Stimulated activated CD8-positive, alpha-beta memory T cell treated with anti-CD3 and anti-CD28 coated beads, Interleukin-4, amount 100 ng/mL, for 48 hours (primary cell): ENCODE results near the gene PBX1.

Source experiments
- DNase-seq: peaks from one replicate; pipeline ENCODE4 v3.0.0-alpha.2; 2020

PBX1 gene

DNA sequence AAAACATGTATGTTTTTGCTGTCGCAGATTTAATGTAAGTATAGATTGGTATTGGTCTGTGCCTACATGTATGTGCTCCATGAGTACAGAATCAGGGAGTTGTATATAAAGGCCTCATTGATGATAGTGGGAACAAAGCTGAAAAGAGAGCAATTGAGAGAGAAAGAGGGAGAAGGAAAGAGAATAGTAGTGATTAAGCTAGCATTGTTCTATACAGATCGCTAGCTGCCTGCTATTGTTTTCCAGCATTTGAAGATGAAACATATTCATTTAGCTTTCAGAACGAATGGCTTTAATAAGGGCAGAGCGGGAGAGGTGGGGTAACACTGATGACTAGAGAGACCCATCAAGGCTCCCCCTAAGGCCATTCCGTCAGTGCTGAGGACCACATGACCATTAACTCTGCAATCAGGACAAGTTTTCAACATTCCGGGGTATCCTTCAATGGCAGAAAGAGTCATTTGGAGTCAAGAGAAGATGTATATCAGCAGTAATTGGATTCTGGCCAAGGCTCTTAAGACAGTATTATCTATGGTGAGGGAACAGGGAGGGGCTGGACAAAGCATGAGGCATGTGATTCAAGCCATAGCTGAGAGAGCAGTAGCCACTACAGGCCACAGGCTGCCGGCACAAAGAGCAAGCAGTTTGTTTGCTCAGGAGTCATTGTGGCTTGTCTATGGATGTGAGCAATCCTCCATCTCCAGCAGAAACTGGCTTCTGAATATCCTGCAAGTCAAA, 176.5 kb downstream of the PBX1 start:
- DNase-seq, result no peak

DNA sequence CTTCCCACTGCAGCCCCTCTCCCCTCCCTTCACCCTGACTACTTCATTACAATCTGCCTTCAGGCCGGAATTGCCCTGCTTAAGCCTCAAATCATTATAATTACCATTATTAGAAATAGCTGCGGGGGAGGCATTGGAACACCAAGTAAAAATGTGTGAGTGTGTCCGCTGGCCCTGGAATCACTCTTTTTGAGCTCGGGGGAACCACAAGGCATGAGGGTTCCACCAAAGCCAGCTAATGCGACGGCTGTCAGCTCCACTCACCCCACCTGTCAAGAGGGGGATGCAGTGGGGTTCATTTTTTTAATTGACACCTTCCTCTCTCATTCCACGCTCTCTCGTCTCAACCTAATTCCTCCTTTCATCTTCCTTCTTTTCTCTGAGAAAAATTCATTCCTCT, 177.2 kb downstream of the PBX1 start:
- no peak for DNase-seq

DNA sequence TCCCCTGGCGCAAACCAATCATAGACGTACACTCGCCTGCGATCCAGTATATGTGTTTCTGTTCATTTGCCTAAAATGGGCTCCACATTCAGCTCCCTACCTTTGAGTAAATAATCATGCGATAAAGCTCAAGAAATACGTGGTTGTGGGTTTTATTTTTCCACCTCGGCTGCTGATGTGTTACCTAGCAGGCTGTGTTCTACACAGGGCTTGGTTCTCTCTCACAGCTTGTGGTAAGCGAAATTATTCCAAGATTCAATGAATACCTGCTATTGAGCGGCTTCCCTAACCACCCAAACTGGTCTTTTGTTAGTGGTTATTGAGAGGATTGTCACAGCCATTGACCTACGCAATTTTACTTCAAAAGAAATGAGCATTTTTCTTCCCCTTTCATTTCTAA, 180.2 kb downstream of the PBX1 start:
- no peak for DNase-seq

DNA sequence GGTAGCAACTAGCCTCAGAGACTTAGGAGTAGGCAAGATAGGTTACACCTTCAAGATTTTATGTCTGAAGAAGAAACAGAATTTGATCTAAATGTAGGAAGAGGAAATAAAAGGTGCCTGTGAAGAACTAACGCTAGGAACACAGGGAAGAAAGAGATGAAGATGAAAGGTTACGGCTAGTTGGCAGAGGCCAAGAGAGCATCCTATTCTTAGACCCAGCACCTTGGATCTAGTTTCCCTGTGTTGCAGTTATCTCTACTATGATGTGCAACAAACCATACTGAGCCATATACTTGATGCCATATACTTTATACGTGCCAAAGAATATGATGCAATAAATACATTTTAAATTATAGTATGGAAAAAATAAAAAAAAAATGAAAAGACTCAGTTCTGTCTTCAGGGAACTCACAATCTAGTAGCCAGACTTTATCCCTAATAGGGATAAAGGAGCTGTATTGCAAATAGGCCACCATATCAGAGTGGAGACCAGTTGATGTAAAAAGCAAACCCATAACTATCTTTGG, 181.1 kb downstream of the PBX1 start:
- no peak for DNase-seq

DNA sequence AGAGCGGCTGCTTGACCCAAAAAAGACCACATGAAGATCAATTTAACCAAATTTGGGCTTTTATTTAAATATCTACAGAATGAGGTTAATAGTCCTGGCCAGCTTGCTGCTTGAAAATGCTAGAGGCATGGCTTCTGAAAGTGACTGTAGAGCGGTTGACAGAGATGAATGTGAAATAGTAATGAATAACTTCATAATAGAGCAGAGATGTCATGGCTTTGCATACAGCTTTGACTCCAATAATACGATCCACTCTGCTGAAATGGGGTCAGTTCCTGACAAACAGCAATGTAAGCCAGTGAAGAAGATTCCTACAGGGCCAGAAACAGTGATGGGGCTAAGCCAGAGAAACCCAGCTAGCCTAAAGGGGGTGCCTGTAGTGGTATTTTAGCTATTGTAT, 183.8 kb downstream of the PBX1 start:
- DNase-seq, result no peak

DNA sequence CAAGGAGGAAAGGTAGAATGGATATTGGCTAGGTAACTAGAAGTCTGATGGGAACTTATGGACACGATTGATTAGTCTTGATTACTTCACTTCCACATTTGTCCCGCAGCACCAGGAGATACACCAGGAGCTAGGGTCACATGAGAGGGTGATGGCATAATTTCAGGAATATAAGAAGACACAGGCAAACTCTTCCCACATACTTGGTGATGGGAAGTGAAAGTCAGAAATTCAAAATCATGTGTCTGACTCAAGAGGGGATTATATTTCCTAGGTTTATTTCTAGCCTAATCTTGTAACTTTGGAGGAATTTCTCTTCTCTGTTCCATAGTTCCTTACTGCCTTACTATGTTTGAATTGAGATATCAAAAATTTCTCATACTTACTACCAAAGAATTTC, 185.0 kb downstream of the PBX1 start:
- no peak for DNase-seq

DNA sequence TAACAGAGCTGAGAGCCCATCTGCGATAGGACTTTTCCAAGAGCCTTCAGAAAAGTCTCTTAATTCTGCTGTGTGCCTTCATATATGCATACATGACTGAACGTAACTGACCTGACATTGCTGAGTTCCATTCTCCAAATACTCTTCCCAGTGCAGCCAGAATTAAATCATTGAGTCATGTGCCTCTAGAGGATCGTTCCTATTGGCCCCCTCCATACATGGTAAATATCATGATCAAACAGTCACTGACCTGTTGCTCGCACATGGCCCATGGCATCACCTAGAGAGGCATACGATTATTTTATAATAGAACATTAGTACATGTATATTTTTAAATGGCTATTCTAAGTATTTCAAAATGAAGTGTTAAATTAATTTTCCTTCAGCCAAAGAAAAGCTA, 186.8 kb downstream of the PBX1 start:
- no peak for DNase-seq

DNA sequence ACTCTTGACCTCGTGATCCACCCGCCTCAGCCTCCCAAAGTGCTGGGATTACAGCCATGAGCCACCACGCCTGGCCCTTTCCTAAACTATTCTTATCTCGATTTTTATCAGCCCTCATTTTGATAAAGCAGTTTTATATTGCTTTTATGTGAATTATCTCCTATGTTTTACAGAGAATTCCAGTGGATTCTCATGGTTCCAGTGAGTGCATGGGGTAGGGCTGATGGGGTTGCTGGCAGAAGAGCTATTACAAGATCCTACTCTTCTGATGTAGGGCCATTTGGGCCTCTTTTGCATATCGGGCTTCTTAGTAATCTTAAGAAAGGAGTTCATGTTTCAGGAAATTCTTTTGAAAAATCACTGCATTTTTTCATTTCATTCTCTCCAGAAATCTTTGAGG, 187.6 kb downstream of the PBX1 start:
- no peak for DNase-seq

DNA sequence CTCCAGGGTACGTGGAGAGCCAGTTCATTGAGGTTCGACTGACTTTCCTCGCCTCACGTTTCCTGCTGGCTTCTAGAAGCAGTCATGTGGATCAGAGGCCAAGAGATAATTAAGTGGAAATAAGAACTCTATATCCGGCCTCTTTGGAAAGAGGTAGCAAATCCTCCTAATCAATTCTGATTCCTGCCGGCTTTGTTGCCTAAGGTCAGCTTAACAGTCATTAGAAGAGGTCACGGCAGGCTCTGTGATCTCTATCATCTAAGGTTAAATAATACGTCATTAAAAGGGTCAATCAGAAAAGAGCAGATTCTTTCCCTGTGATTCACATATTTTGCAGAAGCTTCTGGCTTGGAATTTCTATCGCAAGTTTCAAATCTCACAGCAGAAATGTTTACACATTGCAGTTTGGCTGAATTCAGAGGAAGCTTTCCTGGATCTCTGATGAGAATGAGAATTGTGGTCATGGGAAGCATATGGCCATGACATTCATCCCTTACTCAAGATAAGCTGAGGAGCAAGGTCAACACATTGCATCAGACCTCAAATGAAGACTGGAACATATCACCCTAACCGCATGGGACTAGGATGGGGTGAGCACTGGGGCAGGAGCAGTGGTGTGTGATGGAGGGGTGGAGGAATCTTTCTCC, 189.4 kb downstream of the PBX1 start:
- no peak for DNase-seq

DNA sequence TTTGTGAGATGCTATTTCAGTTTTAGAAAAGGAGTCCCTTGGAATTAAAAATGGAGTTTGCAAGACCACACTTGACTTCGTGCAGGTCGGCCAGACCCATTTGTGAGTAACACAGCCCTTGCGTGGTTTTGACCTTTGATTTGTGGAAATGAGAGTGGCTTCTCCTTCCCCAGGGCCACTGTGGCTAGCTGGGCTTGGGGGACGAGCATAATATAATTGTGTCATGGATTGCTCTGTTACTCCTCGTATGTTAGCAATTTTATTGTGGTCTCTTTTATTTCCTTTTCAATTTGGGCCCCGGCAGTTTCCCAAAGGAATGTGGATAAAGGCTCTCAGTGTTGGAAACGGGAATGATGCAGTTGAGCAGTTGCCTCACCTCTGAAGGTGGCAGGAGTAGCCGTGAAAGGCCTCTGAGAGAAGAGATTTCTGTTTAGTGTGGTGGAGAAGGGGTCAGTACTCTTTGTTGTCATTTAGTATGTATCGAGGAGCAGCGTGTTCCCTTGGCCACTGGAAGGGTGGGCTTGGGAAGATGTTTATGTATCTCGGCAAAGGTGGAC, 194.6 kb downstream of the PBX1 start:
- no peak for DNase-seq

DNA sequence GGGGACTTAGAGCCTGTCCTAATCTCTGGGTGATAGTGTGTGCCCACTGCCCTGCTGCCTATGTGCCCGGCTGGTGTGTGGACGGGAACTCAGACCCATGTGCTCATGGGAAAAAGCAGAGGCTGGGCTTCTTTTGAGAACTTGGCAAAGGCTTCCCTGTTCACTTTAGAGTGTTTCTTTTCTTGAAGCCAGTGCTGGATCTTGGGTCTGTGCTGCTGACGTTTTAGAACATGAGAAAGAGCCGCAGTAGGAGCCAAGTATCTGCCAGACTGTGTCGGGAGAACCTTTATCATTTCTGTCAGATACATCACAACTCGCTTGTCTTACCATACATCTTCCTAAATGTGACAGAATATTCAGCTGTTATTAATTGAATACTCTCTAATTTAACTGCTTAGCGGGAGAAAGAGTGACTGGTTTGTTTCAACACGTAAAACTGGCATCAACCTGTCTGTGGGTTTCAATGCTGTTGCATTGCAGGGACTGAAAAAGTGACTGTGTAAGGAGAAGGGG, 195.2 kb downstream of the PBX1 start:
- DNase-seq, result no peak

DNA sequence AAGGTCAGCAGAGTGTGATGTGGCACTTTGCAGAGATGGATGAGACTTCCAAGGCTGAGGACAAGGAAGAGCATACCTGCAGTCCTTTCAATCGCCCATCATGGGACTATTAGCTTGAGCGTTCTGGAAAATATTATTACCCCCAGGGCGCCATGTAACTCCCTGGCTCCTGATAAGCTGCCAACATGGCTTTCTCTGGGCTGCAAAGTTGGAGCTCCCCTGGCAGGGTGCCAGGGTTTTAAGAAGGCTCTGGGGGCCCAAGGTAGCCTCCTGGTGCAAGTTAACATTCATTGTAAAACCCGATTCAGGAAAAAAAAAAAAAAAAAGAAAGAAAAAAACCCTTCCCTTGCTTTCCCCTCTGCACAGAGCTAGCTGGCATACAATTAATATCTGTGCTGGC, 196.7 kb downstream of the PBX1 start:
- no peak for DNase-seq

DNA sequence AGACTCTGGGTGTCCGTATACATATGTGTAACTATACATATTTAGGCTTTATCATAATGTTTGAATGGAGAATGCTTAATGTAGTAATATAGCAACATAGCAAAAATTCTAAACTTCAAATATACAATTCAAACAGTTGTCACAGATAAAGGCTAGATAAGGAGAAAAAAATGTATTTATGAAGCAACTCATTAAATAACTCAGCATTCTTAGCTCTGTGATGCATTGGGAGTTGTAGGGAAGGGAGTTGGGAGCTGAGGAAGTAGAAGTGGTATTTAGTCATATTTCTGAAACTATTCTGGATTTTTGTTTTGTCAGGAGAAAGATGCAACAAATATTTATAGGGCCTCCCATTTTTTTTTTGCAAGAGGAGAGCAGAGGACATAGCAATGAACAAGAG, 197.8 kb downstream of the PBX1 start:
- DNase-seq, result no peak

DNA sequence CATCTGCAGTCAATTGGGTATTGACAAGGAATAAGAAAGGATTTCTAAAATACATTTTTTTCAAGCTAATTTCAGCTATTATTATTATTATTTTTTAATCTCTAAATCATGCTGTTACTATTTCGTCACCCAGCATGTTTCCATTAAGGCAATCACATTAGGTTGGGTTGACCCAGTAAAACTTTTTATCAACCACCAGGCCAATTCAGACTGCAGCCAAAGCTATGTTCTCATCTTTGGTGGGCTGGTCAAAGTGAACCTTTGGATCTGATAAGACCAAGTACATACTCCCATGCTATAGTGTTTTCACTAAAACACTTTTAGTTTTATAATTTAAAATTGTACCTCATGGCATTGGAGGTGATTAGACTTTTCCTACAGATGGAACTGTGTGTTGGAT, 198.6 kb downstream of the PBX1 start:
- no peak for DNase-seq

DNA sequence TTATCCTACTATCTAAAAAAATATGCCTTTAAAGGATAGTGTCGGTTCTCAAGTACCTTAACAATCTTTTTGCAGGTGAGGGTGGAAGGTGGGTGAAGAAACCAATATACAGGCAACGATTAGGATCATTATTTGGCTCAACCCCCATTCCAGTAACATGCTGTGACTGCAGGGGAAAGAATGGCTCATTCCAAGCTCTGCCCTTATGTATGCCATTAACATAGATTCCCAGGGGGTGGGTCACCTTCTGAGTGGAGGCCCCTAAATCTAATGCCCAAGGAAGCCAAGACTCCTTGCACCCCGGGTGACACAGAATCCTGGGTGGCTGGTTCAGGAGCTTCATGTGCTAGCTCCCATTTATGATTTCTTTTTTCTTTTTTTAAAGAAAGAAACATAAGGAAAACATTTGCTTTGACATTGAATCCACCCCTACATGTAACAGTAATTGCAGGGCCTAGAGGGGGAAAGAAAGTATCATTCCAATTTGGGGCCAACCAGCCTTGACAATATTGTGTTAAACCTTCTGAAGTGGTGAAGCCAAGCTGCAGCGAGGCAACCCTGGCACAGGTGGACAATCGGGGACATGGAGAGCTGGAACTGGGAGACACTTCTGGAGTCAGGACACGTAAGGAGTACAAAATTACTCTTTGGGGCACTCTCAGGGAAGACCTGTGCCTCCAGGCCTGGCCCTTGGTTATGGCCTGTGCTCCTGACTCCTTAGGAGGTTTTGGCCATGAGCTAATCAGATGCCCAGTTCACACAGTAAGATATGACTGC, 200.3 kb downstream of the PBX1 start:
- DNase-seq, result no peak

DNA sequence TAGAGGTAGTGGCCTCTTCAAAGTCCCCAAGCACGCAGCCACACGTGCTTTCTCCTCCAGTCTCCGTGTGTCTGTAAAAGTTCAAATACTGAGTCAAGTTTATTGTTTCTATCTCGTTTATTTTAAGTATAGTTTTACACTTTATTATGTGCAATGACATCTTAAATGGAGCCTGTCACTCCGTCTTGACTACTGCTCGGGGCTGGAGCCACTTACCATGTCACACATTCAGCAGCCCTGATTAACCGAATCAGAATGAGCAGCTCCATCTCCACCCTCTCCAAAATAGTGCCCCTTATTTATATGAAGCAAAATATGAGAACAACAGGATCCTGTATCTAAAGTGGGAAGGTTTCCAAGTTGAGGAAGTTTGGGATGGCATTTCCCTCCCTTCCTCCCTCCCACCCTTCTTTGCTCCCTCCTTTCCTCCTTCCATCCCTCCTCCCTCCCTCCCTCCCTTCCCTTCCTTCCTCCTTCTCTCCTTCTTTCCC, 201.0 kb downstream of the PBX1 start:
- DNase-seq, result no peak

DNA sequence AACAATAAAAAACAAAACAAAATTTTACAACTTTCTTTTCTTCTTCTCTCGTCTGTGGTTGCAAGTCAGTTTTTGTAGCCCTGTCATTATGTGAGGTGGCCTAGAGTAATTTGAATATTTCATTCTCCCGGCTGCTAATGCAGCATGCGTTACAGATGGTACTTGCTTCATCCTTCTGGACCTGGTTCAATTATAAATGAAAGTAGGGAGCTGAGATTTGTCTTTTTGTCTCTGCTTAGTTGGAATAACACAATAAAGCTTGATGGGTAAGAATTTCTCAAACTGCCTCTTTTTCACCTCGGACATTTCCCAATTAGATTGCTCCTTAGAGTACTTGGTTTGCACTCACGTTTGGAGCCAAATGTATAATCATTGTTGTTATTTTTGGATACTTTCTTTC, 201.6 kb downstream of the PBX1 start:
- DNase-seq, result no peak

DNA sequence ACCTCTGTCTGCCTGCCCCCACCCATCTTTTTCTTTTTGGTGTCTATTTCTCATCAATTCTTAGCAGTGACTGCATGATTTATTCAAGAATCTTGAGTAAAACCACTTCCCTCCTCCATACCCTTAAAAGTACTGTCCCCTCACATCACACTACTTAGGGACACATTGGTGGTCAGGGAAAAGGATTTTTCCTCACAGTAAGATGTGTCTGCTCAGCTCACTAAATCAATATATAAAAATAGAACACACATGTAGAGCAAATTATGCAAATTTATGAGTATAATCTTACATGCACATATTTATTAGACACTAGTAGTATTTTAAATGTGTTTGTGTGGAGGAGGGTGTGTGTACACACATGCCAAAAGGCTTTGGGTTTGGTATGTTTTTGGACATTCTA, 202.0 kb downstream of the PBX1 start:
- DNase-seq, result no peak

DNA sequence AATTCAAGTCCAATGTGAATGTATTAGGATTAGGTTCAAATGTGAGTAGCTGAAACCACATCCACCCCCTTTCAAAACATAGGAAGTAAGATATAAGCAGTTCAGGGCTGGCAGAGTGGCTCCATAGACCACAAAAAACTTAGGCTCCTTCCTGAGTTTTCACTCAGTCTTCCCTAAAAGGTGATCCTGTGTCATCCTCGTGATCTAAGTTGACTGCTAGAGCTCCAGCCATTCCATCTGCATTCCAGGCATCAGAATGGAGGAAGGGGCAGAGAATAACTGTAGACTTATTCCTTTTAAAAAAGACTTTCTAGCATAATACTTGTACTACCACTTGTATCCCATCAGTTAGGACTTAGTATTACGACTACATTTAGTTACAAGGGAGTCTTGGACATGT, 204.1 kb downstream of the PBX1 start:
- DNase-seq, result no peak

DNA sequence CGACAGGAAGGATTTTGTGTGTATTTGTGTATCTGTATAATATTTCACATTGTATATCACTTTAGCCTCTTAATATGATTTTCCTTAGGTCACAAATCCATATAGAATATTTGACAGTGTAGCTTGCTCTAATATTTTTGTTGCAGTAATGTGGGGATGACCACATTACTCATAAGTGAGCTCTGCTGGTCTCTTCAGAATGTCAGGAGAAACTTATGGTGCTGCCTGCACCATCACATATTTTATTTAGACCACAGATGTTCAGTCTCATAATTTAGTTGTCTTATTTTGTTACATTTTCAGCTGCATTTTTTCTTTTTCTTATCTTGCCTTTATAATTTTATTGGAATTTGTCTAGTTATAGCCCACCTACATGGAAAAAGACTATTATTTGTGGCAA, 205.3 kb downstream of the PBX1 start:
- no peak for DNase-seq

DNA sequence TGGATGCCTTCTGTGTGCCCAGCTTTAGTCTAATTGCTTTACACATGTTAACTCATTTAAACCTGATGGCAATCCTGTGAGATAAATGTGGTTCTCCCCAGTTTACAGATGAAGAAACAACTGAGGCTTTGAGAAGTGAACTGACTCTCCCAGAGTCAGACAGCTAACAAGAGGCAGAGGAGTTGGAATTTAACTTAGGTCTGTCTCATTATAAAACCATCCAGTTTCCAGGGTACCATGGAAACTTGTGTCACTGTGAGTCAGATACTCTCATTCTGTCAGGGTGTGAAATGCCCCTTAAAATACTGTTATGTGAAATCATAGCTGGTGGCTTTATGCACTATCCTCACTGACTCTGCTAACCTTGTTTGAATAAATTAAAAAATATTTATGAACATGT, 206.6 kb downstream of the PBX1 start:
- no peak for DNase-seq

DNA sequence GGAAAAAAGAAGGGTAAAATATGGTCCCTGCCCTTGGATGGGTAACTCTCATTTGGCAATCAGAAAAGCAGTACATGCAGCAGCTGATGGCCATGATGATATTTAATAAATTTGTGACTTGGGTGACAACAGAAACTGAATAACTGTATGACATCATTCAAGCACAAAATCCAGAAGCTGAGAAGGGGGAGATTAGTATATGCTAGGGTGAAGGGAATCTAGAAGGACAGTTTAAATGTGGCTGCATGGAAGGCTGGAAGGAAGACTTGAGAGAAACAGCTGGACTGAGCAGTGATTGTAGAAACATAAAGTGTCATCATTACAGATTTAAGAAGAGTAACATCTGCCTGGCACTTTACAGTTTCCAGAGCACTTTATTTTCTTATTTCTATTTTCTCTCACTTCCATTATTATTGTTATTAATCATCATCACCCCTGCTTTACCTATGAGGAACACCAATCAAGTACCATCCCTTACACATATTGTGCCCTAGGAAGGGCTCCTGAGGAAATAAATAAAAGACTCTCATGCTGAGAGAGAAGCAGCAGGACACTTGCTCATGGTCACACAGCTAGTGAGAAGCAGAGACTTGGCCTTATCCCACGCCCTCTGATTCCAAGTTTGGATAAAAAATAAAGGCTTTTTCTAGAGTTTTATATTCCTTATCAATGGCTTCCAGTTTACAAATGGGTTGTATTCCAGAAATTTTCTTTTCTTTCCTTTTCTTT, 207.2 kb downstream of the PBX1 start:
- DNase-seq, result no peak
